ENCODE results near the gene GPC3.

The GPC3 gene

DNA sequence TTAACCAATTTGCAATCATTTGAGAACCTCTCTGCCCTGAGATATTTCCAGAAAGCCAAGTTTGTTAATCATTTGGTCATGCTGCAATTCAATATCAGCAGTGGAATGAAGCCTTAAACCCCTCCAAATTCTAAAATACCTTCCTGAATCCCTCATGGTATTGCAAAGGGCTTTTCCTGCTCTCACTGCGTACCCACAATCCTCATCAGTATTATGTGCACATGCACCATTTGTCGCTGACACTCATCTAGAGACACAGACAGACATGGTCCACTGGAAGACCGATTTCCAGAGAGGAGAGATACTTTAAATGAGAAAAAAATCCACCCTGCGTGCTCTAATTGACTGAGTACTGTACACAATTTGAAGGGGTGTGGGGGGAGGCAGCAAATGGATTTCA lies 104.4 kb downstream of the GPC3 start:
- no peak for DNase-seq

DNA sequence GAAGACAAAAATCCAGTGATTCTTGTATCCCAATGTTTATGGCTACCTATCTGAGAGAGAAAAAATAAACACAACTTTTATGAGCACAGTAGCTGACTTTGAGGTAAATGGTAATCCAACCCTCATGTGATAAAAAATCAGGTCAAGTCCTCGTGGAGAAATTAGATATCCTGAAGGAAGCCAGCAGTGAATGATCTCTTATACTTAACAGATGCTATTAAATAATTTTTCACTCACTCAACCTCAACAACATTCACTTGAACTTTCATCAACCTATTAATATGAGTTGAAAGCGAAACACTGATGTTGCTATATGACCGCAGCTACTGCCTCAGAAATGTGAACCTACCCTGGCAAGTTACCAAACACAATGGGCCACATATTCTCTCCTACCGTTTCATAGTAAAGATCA lies 105.4 kb downstream of the GPC3 start:
- DNase-seq: no peak

DNA sequence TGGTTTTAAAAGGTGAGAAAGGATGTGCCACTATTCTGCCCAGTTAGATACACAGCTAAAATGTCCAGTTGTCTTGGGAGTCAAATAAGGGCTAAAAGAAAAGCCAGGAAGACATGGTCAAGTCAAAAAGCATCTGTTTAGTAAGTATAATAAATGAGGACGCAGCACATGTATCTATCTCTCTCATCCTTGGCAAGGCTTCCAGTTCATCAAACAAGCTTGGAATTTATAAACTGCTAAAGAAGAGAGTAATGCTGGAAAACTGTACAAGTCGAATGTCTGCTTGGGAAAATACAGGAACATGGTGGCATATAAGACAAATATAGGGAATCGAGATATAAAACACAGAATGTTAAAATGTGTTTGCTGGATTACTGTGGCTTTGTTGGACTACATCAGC lies 106.7 kb downstream of the GPC3 start:
- DNase-seq: no peak

DNA sequence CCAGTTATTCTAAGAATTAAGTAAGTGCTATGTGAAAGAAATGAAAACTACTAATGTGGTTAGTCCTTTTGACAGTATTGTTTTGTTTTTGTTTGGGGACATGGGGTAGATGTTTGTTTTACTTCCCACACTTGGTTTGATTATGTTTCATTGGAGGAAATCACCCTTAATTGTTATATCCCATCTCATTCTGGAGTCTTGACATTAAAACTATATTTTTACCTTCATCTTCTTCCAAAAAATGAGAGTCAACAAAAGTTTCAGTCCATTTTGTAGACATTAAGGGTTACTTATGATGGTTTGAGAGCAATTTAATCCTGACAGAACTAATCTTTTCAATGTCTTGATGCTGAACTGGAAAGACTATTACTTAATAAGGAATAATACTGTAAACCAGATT lies 108.7 kb downstream of the GPC3 start:
- DNase-seq: no peak

DNA sequence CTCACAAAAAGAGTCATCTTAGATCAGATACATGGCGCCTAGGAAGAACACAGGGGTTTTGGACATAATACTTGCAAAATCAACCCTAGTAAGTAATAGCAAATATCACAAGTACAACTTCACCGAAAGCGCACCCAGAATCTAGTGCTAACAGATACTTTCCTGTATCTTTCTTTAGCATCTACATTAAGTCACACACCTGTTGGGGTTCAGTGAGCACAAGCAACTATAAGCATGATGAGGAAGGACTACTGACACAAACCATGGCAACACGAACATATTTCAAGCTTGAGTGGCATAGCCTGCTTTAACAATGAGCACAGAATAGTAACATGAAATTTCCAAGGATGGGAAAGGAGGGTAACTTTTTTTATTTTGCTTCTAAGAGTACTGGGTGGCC lies 116.1 kb downstream of the GPC3 start:
- DNase-seq: no peak

DNA sequence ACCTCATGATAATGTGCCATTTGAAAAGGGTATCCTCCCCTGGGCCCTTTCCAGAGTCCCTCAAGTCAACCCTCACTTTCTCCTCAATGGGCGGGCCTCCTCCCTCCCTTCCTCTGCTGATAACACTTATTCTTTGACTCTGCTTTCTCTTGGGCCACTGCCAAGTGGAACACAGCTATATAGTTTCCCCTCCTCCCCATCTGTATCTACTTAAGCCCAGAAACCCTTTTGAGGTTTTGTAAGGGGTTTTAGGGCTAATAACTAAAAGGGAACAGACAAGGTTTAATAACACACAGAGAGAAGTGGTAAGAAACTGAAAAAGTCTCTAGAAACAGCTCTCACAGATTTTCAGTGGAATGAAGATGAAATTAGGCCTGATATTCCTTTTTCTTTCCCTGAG lies 116.7 kb downstream of the GPC3 start:
- no peak for DNase-seq

DNA sequence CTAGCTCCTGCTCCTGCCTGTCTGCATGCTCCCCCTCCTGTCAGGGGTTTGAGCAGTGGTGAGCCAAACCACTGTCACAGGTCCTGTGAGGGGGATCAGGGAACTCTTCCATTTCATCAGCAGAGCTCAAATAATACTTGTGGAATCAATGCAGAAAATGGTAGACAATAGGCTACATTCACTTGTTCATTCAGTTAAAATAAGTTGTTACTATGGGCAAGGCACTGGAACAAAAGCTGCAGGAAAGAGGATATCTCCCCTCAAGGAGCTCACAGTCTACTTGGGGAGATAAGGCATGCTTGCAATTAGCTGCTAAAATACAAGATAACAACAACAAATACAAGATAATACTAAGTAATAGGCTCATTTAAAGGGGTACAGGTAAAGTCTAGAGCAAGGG lies 117.1 kb downstream of the GPC3 start:
- no peak for DNase-seq

DNA sequence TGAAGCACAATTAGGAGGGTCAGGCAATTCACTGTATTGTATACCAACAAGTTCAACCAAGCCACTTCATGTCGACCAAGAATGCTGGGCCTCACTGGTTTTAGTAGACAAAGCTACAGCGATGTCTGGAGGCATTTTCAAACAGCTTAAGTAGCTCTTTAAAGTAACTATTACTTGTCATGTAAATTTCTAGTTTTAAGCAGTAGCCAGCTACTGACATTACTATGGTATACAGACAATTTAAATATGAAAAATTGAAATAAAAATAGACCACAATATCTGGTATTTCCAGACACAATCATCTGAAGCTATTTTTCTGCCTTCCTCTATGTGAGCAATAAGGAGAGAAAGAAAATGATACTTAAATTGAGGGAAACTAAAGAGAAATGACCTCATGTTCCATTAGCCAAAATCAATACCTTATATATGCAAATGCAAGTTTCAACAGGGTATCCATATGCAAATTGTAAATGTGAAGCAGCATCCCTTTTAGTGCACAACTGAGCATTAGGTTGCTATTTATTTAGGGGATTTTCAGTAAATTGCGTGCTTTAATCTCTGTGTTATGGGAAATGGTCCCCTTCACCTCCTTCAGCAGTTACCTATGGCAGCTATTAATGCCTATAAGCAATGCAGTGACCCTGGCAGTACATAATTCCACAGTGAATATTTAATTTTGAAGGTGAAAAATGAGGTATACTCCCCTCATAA lies 119.5 kb downstream of the GPC3 start:
- no peak for DNase-seq

DNA sequence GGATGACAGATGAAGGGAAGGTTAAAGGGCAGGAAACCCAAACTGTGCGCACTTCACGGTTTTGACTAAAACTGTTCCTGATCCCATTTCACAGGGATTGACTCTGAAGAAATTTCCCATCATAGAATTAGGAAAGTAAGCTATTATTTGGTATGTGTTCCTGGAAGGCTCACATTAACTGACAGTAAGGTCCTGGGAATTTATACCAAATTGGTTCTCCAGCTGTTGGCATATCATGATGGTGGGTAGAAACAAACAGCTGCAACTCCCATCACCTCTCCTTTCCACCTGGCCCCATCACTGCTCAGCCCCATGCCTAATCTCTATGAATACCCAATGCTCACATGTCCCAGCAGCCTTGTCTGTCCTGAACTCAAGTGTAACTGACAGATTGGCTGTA lies 121.2 kb downstream of the GPC3 start:
- DNase-seq: no peak

DNA sequence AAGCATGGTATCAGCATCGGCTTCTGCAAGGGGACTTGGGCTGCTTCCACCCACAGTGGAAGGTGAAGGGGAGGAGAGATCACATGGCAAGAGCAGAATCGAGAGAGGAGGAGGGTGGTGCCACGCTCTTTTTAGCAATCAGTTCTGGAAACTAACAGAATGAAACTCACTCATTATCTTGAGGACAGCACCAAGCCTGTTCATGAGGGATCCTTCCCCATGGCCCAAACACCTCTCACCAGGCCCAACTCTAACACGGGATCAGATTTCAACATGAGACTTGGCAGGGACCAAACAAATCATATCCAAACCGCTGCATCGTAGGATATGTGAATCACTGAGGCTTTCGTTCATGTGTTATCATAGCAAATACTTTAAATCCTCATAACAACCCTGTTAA lies 125.5 kb downstream of the GPC3 start:
- no peak for DNase-seq

DNA sequence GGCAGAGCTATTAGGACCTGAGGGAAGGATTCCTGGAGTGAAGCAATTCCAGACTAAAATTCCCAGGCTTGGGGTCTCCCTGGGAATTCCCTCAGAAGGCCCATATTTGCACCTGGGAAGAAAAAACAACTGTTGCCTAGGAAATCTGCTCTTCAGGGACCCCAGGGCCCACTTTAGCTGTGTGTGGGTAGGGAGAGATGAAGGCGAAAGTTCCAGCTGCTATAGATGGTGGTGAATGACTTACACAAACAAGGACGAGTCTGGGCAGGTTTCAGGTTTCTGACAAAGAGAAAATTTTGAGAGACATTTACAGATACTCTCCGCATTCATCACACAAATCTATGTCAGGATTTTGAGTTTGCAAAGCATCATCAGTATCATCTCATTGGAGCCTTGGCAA lies 126.1 kb downstream of the GPC3 start:
- no peak for DNase-seq

DNA sequence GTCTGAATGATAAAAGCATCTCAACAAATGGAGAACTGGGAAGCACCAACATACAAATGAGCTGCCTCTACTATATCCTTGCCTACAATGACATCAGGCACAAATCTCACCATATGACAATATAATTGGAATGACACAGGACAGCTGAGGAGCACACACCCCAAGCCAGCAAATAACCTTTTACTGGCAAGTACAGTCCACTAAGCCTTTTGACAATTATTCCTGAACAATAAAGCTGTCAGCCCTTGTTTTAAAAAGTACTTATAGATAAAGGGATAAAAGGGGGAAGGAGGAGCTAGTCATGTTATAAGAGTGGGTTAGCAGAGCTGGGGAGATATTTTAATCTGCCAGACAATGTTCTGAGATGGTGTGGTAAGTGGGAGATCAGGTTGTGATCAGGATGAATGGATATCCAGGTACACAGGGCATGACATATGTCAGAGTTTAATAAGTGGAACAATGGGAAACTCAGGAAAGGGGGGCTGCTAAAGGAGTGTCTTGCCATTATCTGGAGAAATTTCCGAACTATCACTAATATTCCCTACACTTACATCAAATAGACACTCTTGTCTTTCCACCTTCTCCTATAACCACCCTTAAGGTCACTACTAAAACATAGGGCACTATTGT lies 127.6 kb downstream of the GPC3 start:
- no peak for DNase-seq

DNA sequence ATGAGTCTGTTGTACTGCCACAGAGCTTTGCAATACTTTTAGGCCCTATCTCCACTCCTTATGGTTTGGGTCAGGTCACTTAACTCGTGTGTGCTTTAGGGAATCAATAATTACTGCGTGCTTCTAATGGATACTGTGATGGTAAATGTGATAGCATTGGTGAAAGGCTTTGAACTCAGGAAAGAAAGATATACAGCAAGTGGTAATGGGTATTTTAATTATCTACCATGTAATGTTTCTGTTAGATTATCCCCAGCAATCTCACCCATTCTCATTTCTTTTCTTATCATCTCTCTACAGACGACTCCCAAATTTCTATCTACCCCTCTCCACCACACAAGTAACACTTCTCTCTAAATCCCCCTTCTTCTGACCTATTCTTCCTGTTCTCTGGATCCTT lies 128.6 kb downstream of the GPC3 start:
- no peak for DNase-seq

DNA sequence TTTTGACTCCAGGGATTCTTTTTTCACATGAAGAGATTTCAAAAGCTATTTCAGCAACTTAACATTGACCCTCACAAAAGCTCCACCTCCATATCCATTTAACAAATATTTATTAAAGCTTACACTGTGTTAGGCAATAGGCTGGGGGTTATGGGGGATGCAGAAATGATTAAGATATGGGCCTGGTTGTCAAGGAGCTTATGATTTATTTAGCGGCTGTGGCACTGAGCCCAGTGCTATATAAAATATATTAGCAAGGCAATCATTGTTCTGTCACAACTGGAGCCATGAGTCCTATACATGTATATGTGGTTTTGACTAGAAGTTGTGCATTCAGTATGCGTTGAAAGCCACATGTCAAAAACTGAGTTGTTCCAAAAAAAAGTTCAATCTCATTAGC lies 131.1 kb downstream of the GPC3 start:
- no peak for DNase-seq

DNA sequence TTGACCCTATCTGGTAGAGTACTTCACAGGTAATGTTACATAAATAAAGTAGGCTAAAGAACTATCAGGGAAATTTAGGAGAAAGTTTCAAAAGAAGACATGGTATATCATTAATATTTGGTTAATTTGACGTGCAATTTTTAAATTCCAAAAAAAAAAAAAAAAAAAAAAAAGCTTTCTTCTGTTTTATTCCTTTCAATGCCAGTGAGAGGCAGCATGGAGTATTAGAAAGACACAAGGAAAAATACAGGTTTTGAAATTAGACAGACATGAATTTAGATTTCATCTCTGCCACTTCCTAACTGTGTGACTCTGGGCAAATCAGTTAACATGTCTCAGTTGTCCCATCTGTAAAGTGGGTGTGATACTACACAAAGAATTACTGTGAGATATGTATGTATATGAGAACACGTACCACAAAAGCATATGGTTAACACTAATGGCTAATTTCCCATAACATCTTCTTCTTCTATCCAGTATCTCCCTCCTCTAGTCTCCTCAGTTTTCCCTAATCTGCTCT lies 132.5 kb downstream of the GPC3 start:
- no peak for DNase-seq

DNA sequence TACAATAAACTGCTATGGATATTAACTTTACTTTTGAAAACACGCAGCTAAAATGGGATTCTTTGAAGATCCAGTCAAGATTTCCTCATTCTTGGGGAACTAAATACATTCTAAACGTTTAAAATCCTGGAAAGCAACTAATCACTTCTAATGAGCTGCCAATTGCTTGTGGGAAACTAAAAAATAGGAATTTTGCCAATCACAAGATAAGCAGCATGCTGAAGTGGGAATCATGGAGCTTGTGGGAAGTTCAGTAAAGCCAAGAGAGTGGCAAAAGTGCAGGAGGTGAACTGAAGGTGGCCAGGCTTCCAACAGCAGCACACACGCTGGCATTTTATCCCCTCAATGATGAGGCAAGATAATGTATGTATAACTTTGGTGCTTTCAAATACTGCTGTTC lies 133.0 kb downstream of the GPC3 start:
- no peak for DNase-seq

DNA sequence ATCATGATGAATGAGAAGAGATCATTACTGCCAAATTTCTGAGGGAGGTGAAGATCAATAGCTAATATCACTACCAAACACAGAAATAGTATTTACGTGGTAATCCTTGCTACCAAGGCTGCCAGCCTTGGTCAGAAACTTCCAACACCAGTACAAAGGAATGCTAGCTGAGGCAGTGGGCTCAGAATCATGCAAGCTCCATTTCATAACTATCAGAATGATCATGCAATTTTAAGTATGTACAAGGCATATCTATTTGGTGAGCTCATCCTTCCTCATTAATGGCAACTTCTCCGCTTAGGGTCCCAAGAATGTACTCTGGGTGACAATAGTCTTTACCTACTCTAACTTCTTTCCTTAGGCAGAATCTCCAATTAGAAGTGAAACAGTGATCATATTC lies 135.0 kb downstream of the GPC3 start:
- DNase-seq: no peak

DNA sequence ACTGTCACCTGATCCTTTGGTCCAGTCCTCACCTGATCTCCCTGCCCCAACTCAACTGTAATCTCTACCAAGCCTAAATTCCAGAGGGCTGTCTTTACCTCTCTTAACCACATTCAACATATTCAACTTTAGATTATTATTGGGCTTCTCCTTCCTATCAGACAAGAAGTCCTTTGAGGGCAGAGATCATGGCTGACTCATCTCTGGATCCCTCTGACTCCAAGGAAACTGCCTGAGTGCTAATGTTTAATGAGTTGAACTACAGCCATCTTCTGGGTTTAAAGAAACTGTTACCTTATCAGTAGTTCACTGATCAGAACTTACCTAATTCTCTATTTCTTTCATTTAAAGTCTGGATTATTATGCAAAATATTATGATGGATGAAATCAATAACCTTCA lies 135.7 kb downstream of the GPC3 start:
- no peak for DNase-seq

DNA sequence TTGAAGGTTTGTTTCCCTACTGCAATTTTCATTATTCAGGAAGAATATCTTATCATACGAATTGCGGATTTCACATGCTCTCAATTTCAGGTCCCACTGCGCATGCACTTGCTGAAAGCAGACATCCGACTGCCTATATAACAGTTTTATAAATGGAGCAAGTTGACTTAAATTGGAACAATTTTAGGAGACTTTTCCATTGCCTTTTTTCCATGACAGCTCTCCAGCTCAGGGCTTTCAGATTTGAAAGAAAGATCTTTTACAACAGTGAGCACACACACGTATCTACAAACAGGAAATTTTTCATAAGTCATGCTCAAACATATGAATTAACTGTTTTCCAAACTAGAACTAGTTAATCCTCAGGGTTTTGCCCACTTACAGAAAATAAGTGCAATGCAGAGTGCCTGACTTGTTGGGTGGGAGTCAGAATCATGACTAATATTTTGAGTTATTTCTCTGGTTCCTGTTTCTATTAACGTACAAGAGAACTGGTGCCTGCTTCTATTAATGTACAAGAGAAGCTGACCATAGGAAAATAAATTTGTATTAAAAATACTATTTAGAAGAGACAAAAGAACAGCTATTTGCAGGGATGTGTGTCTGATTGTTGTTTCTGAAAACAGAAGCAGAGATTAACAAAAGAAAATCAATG lies 137.9 kb downstream of the GPC3 start:
- DNase-seq: no peak

DNA sequence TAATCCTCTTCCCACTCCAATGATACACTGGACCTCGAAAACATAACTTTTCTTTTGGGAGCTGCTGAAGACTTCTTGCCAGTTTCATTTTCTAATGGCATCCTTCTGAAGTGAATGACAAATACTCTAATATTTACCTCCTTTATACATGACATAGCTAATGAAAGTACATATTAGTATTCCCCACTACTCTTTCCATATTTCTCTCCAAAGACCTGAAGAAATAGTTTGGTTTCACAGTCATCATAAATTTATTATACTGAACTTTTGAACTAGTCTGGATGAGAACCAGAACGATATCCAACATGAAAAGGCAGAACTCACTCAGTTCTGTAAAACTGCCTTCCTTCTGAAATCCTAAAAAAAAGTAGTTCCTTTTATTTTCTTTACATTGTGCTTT lies 139.1 kb downstream of the GPC3 start:
- no peak for DNase-seq

DNA sequence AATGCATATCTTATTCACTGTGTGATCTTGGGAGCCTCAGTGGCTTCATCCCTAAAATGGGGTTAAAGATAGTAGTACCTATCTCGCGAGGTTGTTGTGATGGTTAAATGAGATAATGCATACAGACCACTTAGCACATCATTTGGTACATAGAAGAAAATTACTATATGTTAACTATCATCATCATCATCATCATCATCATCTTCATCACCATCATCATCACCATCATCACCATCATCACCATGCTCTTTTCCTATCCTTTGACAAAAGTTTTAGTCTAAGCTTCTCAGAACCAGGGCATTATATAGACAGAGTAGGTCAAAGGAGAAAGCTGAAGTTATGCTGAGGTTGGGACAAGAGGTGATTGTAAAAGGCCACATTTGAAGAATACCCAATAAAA lies 145.0 kb downstream of the GPC3 start:
- no peak for DNase-seq

DNA sequence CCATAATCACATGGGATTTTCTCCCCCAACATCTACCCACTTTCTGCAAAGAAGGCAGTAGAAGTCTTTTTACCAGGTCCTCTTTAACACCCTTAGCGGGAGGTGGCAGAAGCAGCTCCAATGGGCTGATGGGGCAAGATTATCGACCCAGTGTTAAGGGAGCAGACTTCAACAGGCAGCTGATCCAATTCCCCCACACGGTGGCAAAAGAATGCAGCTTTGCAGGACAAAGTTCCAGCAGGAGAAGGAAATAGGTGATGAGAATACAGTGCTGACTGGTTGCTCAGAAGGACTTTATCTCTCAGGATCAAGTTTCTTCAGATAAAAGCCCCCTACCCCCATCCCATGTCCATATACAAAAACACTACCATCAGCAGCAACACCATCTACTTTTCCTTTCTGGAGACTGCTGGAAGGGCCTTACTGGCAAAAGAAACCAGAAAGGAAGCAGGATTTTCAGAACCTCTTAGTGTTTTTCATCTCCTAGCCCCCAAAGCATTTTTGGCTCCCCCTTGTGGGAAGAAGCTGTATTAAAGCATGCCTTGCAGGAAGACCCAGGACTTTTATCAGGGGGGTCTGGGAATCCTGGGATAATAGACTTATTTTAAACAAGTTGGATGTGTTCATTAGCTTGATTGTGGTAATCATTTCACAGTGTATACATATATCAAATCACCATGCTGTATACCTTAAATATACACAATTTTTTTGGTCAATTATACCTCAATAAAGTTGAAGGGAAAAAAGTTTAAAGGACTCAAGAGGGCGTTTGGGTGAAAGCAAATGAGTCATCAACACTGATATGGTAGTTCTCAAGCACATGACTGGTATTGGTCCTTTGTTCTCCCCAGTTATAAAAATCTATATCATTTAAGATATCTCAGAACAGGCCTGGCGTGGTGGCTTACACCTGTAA lies 146.4 kb downstream of the GPC3 start:
- peak; percentile 1 for DNase-seq

DNA sequence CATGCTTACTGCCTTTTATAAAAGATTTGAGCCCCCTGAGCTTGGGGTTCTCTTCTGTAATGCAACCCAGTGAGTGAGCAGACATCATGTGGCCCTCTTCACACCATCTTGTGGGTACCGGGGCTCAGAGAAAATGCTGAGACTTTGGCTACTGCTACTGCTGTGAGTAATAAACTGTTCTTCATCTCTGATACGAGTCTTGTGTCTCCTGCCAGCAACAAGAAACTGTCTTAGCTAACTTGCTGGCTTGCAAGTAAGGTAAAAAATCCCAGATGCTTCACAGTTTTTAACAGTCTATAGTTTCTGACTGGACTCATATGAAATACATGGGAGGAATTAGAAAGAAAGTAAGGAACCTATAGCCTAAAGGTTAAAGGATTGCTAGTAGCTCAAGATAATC lies 148.3 kb downstream of the GPC3 start:
- no peak for DNase-seq
